HG03196 (cell line): Measurements from ENCODE around the gene C2CD5.
A peak's percentile ranks its signal among the peaks of the same experiment; 100 is the strongest.

Source experiments
- ATAC-seq: cut with Tn5 transposase; IDR thresholded peaks from one replicate; pipeline ENCODE4 v1.9.1; 2021; ENCODE audit not compliant: unreplicated experiment

Gene C2CD5

GRCh38 chr12:22415342-22416309, 128.7 kb downstream of the C2CD5 start:
- no peak for ATAC-seq

- no peak for ATAC-seq
These were observed 129.6 kb downstream of the C2CD5 start for GRCh38 chr12:22414742-22415141.

GRCh38 chr12:22413592-22413991, 130.8 kb downstream of the C2CD5 start:
- no peak for ATAC-seq

- no peak for ATAC-seq
These were observed 131.8 kb downstream of the C2CD5 start for GRCh38 chr12:22412581-22412980.

- no peak for ATAC-seq
These were observed 133.9 kb downstream of the C2CD5 start for GRCh38 chr12:22410486-22410885.

- ATAC-seq, result peak; percentile 95
These were observed 134.8 kb downstream of the C2CD5 start for GRCh38 chr12:22409377-22410164.

- ATAC-seq, result no peak
These were observed 135.5 kb downstream of the C2CD5 start for GRCh38 chr12:22408610-22409376.

- no peak for ATAC-seq
These were observed 136.9 kb downstream of the C2CD5 start for GRCh38 chr12:22407397-22407796.

GRCh38 chr12:22406627-22407026, 137.7 kb downstream of the C2CD5 start:
- ATAC-seq, result peak; percentile 49

- no peak for ATAC-seq
These were observed 144.7 kb downstream of the C2CD5 start for GRCh38 chr12:22399464-22400180.
